HEK293 (cell line): ENCODE results near the gene IFNL1.
A peak's percentile ranks its signal among the peaks of the same experiment; 100 is the strongest.

Experiments
- GLIS2 ChIP-seq: fragments of 450-650 bp; formaldehyde crosslinking; IDR thresholded peaks from 2 replicates; pipeline ENCODE4 v1.5.1; 2016; ENCODE audit warnings: missing biosample characterization, missing genetic modification characterization
- HIC1 ChIP-seq: fragments of 450-650 bp; formaldehyde crosslinking; IDR thresholded peaks from 2 replicates; pipeline ENCODE4 v1.5.1; 2016; ENCODE audit warnings: missing biosample characterization, missing genetic modification characterization
- MYNN ChIP-seq: fragments of 450-650 bp; formaldehyde crosslinking; IDR thresholded peaks from 2 replicates; pipeline ENCODE4 v1.5.1; 2016; ENCODE audit warnings: missing biosample characterization, missing genetic modification characterization, borderline replicate concordance
- OVOL3 ChIP-seq: fragments of 450-650 bp; formaldehyde crosslinking; IDR thresholded peaks from 2 replicates; pipeline ENCODE4 v1.5.1; 2016; ENCODE audit warnings: missing biosample characterization, missing genetic modification characterization
- PATZ1 ChIP-seq: fragments of 450-650 bp; formaldehyde crosslinking; IDR thresholded peaks from 2 replicates; pipeline ENCODE4 v1.5.1; 2016; ENCODE audit warnings: missing biosample characterization, missing genetic modification characterization
- TCF7L2 ChIP-seq: IDR thresholded peaks from 2 replicates; pipeline ENCODE4 v1.6.1; 2011; ENCODE audit warnings: low read depth, mild to moderate bottlenecking, inconsistent platforms, low read length, moderate library complexity, borderline replicate concordance
- YY2 ChIP-seq: fragments of 450-650 bp; formaldehyde crosslinking; IDR thresholded peaks from 2 replicates; pipeline ENCODE4 v1.5.1; 2016; ENCODE audit warnings: missing biosample characterization, missing genetic modification characterization
- ZBTB21 ChIP-seq: fragments of 450-650 bp; formaldehyde crosslinking; IDR thresholded peaks from 2 replicates; pipeline ENCODE4 v1.5.1; 2017; ENCODE audit warnings: missing biosample characterization, missing genetic modification characterization
- ZFP37 ChIP-seq: fragments of 450-650 bp; formaldehyde crosslinking; IDR thresholded peaks from 2 replicates; pipeline ENCODE4 v1.5.1; 2016; ENCODE audit warnings: missing biosample characterization, missing genetic modification characterization
- ZIC2 ChIP-seq: fragments of 450-650 bp; formaldehyde crosslinking; IDR thresholded peaks from 2 replicates; pipeline ENCODE4 v1.5.1; 2016; ENCODE audit warnings: missing biosample characterization, missing genetic modification characterization
- ZNF157 ChIP-seq: fragments of 450-650 bp; formaldehyde crosslinking; IDR thresholded peaks from 2 replicates; pipeline ENCODE4 v1.5.1; 2016; ENCODE audit warnings: missing biosample characterization, missing genetic modification characterization
- ZNF18 ChIP-seq: fragments of 450-650 bp; formaldehyde crosslinking; IDR thresholded peaks from 2 replicates; pipeline ENCODE4 v1.5.1; 2016; ENCODE audit warnings: missing biosample characterization, missing genetic modification characterization
- ZNF214 ChIP-seq: fragments of 450-650 bp; formaldehyde crosslinking; IDR thresholded peaks from 2 replicates; pipeline ENCODE4 v1.5.1; 2017; ENCODE audit warnings: missing biosample characterization, mild to moderate bottlenecking, missing genetic modification characterization, borderline replicate concordance
- ZNF302 ChIP-seq: fragments of 450-650 bp; formaldehyde crosslinking; IDR thresholded peaks from 2 replicates; pipeline ENCODE4 v1.5.1; 2016; ENCODE audit warnings: missing biosample characterization, missing genetic modification characterization, low read depth
- ZNF561 ChIP-seq: fragments of 450-650 bp; IDR thresholded peaks from 2 replicates; pipeline ENCODE4 v1.5.1; 2018; ENCODE audit warnings: missing biosample characterization, missing genetic modification characterization, borderline replicate concordance
- ZNF600 ChIP-seq: fragments of 450-650 bp; formaldehyde crosslinking; IDR thresholded peaks from 2 replicates; pipeline ENCODE4 v1.5.1; 2016; ENCODE audit warnings: missing biosample characterization, missing genetic modification characterization
- ZNF621 ChIP-seq: fragments of 450-650 bp; formaldehyde crosslinking; IDR thresholded peaks from 2 replicates; pipeline ENCODE4 v1.5.1; 2017; ENCODE audit warnings: missing biosample characterization, missing genetic modification characterization
- ZNF664 ChIP-seq: fragments of 450-650 bp; formaldehyde crosslinking; IDR thresholded peaks from 2 replicates; pipeline ENCODE4 v1.5.1; 2016; ENCODE audit warnings: missing biosample characterization, missing genetic modification characterization
- ZNF747 ChIP-seq: fragments of 450-650 bp; formaldehyde crosslinking; IDR thresholded peaks from 2 replicates; pipeline ENCODE4 v1.5.1; 2016; ENCODE audit warnings: missing biosample characterization, missing genetic modification characterization
- ZNF768 ChIP-seq: fragments of 450-650 bp; formaldehyde crosslinking; IDR thresholded peaks from 2 replicates; pipeline ENCODE4 v1.5.1; 2018; ENCODE audit warnings: missing biosample characterization, mild to moderate bottlenecking, missing genetic modification characterization
- ZNF830 ChIP-seq: fragments of 450-650 bp; IDR thresholded peaks from 2 replicates; pipeline ENCODE4 v1.5.0; 2018; ENCODE audit warnings: missing biosample characterization, missing genetic modification characterization, low read depth, mild to moderate bottlenecking, moderate library complexity
- TF ChIP-seq, protein P1 (sequence below): fragments of 450-650 bp; formaldehyde crosslinking; IDR thresholded peaks from 2 replicates; pipeline ENCODE4 v1.5.1; 2017; ENCODE audit warnings: missing biosample characterization, missing genetic modification characterization
- TF ChIP-seq, protein P2 (sequence below): fragments of 450-650 bp; formaldehyde crosslinking; IDR thresholded peaks from 2 replicates; pipeline ENCODE4 v1.5.1; 2016; ENCODE audit warnings: missing biosample characterization, missing genetic modification characterization
- TF ChIP-seq, protein P3 (sequence below): fragments of 450-650 bp; formaldehyde crosslinking; IDR thresholded peaks from 2 replicates; pipeline ENCODE4 v1.5.1; 2017; ENCODE audit warnings: missing biosample characterization, missing genetic modification characterization

Gene IFNL1

DNA sequence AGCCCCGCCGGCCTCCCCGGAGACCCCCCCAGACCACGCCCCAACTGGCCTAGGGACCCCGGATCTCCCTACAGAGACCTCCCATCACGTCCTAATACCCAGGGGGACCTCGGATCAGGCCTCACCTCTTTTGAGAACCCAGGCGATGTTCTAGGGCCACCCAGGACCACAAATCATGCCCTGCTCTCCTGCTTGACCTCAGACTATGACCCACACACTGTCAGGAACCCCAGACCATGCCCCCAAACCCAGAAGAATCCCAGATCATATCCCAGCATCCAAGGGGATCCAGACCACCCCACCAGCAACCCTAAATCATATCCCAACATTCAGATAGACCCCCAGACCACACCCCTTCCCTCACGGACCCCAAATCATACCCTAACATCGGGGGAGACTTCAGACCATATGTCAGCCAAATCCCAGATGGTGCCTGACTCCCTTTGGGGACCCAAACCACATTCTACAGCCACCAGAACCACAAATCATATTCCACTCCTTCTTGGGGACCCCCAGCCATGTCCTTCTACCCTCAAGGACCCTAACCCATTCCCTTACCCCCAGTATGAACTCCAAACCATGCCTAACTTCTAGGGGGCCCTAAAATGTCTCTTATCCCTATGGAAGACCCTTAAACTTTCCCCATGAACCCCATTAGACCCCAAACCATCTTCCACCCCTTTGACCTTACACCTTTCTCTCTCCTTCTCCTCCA lies 25.1 kb downstream of the IFNL1 start (continued):
- TF ChIP-seq, protein P1, sequence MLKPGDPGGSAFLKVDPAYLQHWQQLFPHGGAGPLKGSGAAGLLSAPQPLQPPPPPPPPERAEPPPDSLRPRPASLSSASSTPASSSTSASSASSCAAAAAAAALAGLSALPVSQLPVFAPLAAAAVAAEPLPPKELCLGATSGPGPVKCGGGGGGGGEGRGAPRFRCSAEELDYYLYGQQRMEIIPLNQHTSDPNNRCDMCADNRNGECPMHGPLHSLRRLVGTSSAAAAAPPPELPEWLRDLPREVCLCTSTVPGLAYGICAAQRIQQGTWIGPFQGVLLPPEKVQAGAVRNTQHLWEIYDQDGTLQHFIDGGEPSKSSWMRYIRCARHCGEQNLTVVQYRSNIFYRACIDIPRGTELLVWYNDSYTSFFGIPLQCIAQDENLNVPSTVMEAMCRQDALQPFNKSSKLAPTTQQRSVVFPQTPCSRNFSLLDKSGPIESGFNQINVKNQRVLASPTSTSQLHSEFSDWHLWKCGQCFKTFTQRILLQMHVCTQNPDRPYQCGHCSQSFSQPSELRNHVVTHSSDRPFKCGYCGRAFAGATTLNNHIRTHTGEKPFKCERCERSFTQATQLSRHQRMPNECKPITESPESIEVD (tag by site-specific recombination): no peak
- TF ChIP-seq OVOL3 (tag by site-specific recombination): no peak
- TF ChIP-seq MYNN (tag by site-specific recombination): no peak
- no peak for TF ChIP-seq ZFP37 (tag by site-specific recombination)
- TF ChIP-seq, protein P2, sequence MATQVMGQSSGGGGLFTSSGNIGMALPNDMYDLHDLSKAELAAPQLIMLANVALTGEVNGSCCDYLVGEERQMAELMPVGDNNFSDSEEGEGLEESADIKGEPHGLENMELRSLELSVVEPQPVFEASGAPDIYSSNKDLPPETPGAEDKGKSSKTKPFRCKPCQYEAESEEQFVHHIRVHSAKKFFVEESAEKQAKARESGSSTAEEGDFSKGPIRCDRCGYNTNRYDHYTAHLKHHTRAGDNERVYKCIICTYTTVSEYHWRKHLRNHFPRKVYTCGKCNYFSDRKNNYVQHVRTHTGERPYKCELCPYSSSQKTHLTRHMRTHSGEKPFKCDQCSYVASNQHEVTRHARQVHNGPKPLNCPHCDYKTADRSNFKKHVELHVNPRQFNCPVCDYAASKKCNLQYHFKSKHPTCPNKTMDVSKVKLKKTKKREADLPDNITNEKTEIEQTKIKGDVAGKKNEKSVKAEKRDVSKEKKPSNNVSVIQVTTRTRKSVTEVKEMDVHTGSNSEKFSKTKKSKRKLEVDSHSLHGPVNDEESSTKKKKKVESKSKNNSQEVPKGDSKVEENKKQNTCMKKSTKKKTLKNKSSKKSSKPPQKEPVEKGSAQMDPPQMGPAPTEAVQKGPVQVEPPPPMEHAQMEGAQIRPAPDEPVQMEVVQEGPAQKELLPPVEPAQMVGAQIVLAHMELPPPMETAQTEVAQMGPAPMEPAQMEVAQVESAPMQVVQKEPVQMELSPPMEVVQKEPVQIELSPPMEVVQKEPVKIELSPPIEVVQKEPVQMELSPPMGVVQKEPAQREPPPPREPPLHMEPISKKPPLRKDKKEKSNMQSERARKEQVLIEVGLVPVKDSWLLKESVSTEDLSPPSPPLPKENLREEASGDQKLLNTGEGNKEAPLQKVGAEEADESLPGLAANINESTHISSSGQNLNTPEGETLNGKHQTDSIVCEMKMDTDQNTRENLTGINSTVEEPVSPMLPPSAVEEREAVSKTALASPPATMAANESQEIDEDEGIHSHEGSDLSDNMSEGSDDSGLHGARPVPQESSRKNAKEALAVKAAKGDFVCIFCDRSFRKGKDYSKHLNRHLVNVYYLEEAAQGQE: no peak
- TF ChIP-seq ZNF600 (tag by site-specific recombination): peak; percentile 26; the same call in 1 of the 2 replicates
- TF ChIP-seq, protein P3, sequence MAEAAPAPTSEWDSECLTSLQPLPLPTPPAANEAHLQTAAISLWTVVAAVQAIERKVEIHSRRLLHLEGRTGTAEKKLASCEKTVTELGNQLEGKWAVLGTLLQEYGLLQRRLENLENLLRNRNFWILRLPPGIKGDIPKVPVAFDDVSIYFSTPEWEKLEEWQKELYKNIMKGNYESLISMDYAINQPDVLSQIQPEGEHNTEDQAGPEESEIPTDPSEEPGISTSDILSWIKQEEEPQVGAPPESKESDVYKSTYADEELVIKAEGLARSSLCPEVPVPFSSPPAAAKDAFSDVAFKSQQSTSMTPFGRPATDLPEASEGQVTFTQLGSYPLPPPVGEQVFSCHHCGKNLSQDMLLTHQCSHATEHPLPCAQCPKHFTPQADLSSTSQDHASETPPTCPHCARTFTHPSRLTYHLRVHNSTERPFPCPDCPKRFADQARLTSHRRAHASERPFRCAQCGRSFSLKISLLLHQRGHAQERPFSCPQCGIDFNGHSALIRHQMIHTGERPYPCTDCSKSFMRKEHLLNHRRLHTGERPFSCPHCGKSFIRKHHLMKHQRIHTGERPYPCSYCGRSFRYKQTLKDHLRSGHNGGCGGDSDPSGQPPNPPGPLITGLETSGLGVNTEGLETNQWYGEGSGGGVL (tag by site-specific recombination): peak; percentile 67
- TF ChIP-seq ZNF768 (tag by site-specific recombination): no peak
- TF ChIP-seq ZNF830 (tag by site-specific recombination): no peak
- TF ChIP-seq TCF7L2: no peak
- peak; percentile 76 for TF ChIP-seq PATZ1
- 0 out of 2 replicates have a peak, but pooled peaks have one; percentile 11 for TF ChIP-seq ZNF621 (tag by site-specific recombination)
- TF ChIP-seq ZNF157 (tag by site-specific recombination): peak; percentile 16; the same call in 1 of the 2 replicates
- no peak for TF ChIP-seq ZNF747 (tag by site-specific recombination)
- TF ChIP-seq HIC1 (tag by site-specific recombination): no peak
- no peak for TF ChIP-seq ZNF561 (tag by site-specific recombination)
- TF ChIP-seq ZNF664: no peak
- no peak for TF ChIP-seq ZNF18 (tag by site-specific recombination)
- no peak for TF ChIP-seq ZNF214 (tag by site-specific recombination)
- no peak for TF ChIP-seq YY2 (tag by site-specific recombination)
- TF ChIP-seq ZBTB21 (tag by site-specific recombination): peak; percentile 28; the same call in 1 of the 2 replicates
- TF ChIP-seq GLIS2 (tag by site-specific recombination): peak; percentile 77
- peak; percentile 56; the same call in 1 of the 2 replicates for TF ChIP-seq ZNF302 (tag by site-specific recombination)
- TF ChIP-seq ZIC2 (tag by site-specific recombination): no peak
